Measurements from ENCODE around the gene NFIX.

The NFIX gene

GRCh38 chr19:13063461-13064091, 68.3 kb downstream of the NFIX start:
- no peaks in the 10 kb centered on the region for H3K36me3 ChIP-seq (ENCODE audit: insufficient read depth, low read length)
- H3K27ac ChIP-seq (ENCODE audit: low read depth, low read length): no peak overlapping the region
- H3K4me3 ChIP-seq (ENCODE audit: low read length): no peak overlapping the region
- no peaks in the 10 kb centered on the region for H3K9me3 ChIP-seq (ENCODE audit: insufficient read depth, low read depth, low read length)
- H3K27me3 ChIP-seq (ENCODE audit: insufficient read depth, low read length): peaks cover 76% of the 10 kb centered on the region
- 84% methylated on average over 4 of the region's 5 CpGs for WGBS
- H3K4me1 ChIP-seq (ENCODE audit: insufficient read depth, low read length): peaks cover 19% of the 10 kb centered on the region
- H3K9ac ChIP-seq (ENCODE audit: low read depth, low read length): no peak overlapping the region

- Histone ChIP-seq H3K9ac (ENCODE audit: low read depth, low read length) (no peak overlapping the region), H3K36me3 (ENCODE audit: insufficient read depth, low read length) (no peaks in the 10 kb centered on the region), H3K9me3 (ENCODE audit: insufficient read depth, low read depth, low read length) (no peaks in the 10 kb centered on the region), H3K27me3 (ENCODE audit: insufficient read depth, low read length) (peaks cover 73% of the 10 kb centered on the region), H3K27ac (ENCODE audit: low read depth, low read length) (no peak overlapping the region), H3K4me1 (ENCODE audit: insufficient read depth, low read length) (peaks cover 15% of the 10 kb centered on the region), H3K4me3 (ENCODE audit: low read length) (no peak overlapping the region)
- WGBS: 87% methylated on average over 6 of the region's 6 CpGs
Measured at GRCh38 chr19:13064092-13064489, 68.8 kb downstream of the NFIX start.

GRCh38 chr19:13066226-13066625, 71.0 kb downstream of the NFIX start:
- peaks cover 62% of the 10 kb centered on the region for H3K27me3 ChIP-seq (ENCODE audit: insufficient read depth, low read length)
- H3K4me1 ChIP-seq (ENCODE audit: insufficient read depth, low read length): 0 out of 2 replicates have a peak, but pooled peaks cover under 1% of the 10 kb centered on the region
- no peak overlapping the region for H3K9ac ChIP-seq (ENCODE audit: low read depth, low read length)
- H3K36me3 ChIP-seq (ENCODE audit: insufficient read depth, low read length): no peaks in the 10 kb centered on the region
- no peak overlapping the region for H3K27ac ChIP-seq (ENCODE audit: low read depth, low read length)
- H3K9me3 ChIP-seq (ENCODE audit: insufficient read depth, low read depth, low read length): no peaks in the 10 kb centered on the region
- H3K4me3 ChIP-seq (ENCODE audit: low read length): no peak overlapping the region
- WGBS: 84% methylated on average over 5 of the region's 5 CpGs

GRCh38 chr19:13066933-13067807, 71.9 kb downstream of the NFIX start:
- 91% methylated on average over 17 of the region's 17 CpGs for WGBS
- no peak overlapping the region for H3K27ac ChIP-seq (ENCODE audit: low read depth, low read length)

GRCh38 chr19:13068085-13068846, 73.0 kb downstream of the NFIX start:
- Histone ChIP-seq H3K27ac (ENCODE audit: low read depth, low read length) (no peak overlapping the region), H3K36me3 (ENCODE audit: insufficient read depth, low read length) (no peaks in the 10 kb centered on the region), H3K27me3 (ENCODE audit: insufficient read depth, low read length) (peaks cover 47% of the 10 kb centered on the region), H3K4me3 (ENCODE audit: low read length) (no peak overlapping the region), H3K9me3 (ENCODE audit: insufficient read depth, low read depth, low read length) (no peaks in the 10 kb centered on the region), H3K9ac (ENCODE audit: low read depth, low read length) (no peak overlapping the region), H3K4me1 (ENCODE audit: insufficient read depth, low read length) (no peaks in the 10 kb centered on the region)
- 88% methylated on average over 6 of the region's 6 CpGs for WGBS

More at GRCh38 chr19:13066933-13067807, 71.9 kb downstream of the NFIX start:
- H3K9me3 ChIP-seq (ENCODE audit: insufficient read depth, low read depth, low read length): no peaks in the 10 kb centered on the region
- no peak overlapping the region for H3K9ac ChIP-seq (ENCODE audit: low read depth, low read length)
- no peaks in the 10 kb centered on the region for H3K4me1 ChIP-seq (ENCODE audit: insufficient read depth, low read length)
- H3K27me3 ChIP-seq (ENCODE audit: insufficient read depth, low read length): peaks cover 57% of the 10 kb centered on the region
- H3K36me3 ChIP-seq (ENCODE audit: insufficient read depth, low read length): no peaks in the 10 kb centered on the region
- H3K4me3 ChIP-seq (ENCODE audit: low read length): no peak overlapping the region

GRCh38 chr19:13069415-13070359, 74.4 kb downstream of the NFIX start:
- peaks cover 32% of the 10 kb centered on the region for H3K27me3 ChIP-seq (ENCODE audit: insufficient read depth, low read length)
- H3K36me3 ChIP-seq (ENCODE audit: insufficient read depth, low read length): no peaks in the 10 kb centered on the region
- no peak overlapping the region for H3K9ac ChIP-seq (ENCODE audit: low read depth, low read length)
- H3K27ac ChIP-seq (ENCODE audit: low read depth, low read length): no peak overlapping the region
- no peaks in the 10 kb centered on the region for H3K9me3 ChIP-seq (ENCODE audit: insufficient read depth, low read depth, low read length)
- H3K4me3 ChIP-seq (ENCODE audit: low read length): no peak overlapping the region
- H3K4me1 ChIP-seq (ENCODE audit: insufficient read depth, low read length): no peaks in the 10 kb centered on the region
- WGBS: 79% methylated on average over 20 of the region's 20 CpGs

GRCh38 chr19:13070425-13071140, 75.3 kb downstream of the NFIX start:
- H3K9ac ChIP-seq (ENCODE audit: low read depth, low read length): no peak overlapping the region
- H3K36me3 ChIP-seq (ENCODE audit: insufficient read depth, low read length): no peaks in the 10 kb centered on the region
- no peak overlapping the region for H3K4me3 ChIP-seq (ENCODE audit: low read length)
- H3K27me3 ChIP-seq (ENCODE audit: insufficient read depth, low read length): peaks cover 26% of the 10 kb centered on the region
- H3K27ac ChIP-seq (ENCODE audit: low read depth, low read length): no peak overlapping the region
- WGBS: 94% methylated on average over 32 of the region's 32 CpGs
- no peaks in the 10 kb centered on the region for H3K4me1 ChIP-seq (ENCODE audit: insufficient read depth, low read length)
- H3K9me3 ChIP-seq (ENCODE audit: insufficient read depth, low read depth, low read length): no peaks in the 10 kb centered on the region

- H3K9me3 ChIP-seq (ENCODE audit: insufficient read depth, low read depth, low read length): no peaks in the 10 kb centered on the region
- 75% methylated on average over 6 of the region's 9 CpGs for WGBS
- H3K4me3 ChIP-seq (ENCODE audit: low read length): no peak overlapping the region
- 0 out of 2 replicates have a peak, but pooled peaks cover 2% of the 10 kb centered on the region for H3K4me1 ChIP-seq (ENCODE audit: insufficient read depth, low read length)
- no peak overlapping the region for H3K9ac ChIP-seq (ENCODE audit: low read depth, low read length)
- no peaks in the 10 kb centered on the region for H3K36me3 ChIP-seq (ENCODE audit: insufficient read depth, low read length)
- H3K27ac ChIP-seq (ENCODE audit: low read depth, low read length): no peak overlapping the region
- peaks cover 33% of the 10 kb centered on the region for H3K27me3 ChIP-seq (ENCODE audit: insufficient read depth, low read length)
Measured at GRCh38 chr19:13071444-13072187, 76.3 kb downstream of the NFIX start.

- Histone ChIP-seq H3K4me1 (ENCODE audit: insufficient read depth, low read length) (peaks cover 9% of the 10 kb centered on the region; the same call in 1 of the 2 replicates), H3K27ac (ENCODE audit: low read depth, low read length) (no peak overlapping the region), H3K27me3 (ENCODE audit: insufficient read depth, low read length) (peaks cover 38% of the 10 kb centered on the region), H3K9ac (ENCODE audit: low read depth, low read length) (no peak overlapping the region), H3K9me3 (ENCODE audit: insufficient read depth, low read depth, low read length) (no peaks in the 10 kb centered on the region), H3K4me3 (ENCODE audit: low read length) (no peak overlapping the region), H3K36me3 (ENCODE audit: insufficient read depth, low read length) (no peaks in the 10 kb centered on the region)
- WGBS: 89% methylated on average over 9 of the region's 9 CpGs
Measured at GRCh38 chr19:13072188-13072908, 77.1 kb downstream of the NFIX start.

All from HUES64 (cell line).